NCI-H2107 treated with DMSO at 0.1 percent for 48 hours (cell line): ENCODE measurements around the gene KRTAP10-4.
"Not testable (repeated sequence)": the region's sequence is repeated elsewhere in the genome, so short reads cannot be mapped to it uniquely, and the experiment has no call there.

Source experiments
- DNase-seq: peaks from one replicate; lab custom pipeline; 2025; ENCODE audit not compliant: unreplicated experiment; lab: John Stamatoyannopoulos, UW

The KRTAP10-4 gene, protein sequence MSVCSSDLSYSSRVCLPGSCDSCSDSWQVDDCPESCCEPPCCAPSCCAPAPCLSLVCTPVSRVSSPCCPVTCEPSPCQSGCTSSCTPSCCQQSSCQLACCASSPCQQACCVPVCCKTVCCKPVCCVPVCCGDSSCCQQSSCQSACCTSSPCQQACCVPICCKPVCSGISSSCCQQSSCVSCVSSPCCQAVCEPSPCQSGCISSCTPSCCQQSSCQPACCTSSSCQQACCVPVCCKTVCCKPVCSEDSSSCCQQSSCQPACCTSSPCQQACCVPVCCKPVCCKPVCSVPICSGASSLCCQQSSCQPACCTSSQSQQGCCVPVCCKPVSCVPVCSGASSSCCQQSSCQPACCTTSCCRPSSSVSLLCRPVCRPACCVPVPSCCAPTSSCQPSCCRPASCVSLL

DNA sequence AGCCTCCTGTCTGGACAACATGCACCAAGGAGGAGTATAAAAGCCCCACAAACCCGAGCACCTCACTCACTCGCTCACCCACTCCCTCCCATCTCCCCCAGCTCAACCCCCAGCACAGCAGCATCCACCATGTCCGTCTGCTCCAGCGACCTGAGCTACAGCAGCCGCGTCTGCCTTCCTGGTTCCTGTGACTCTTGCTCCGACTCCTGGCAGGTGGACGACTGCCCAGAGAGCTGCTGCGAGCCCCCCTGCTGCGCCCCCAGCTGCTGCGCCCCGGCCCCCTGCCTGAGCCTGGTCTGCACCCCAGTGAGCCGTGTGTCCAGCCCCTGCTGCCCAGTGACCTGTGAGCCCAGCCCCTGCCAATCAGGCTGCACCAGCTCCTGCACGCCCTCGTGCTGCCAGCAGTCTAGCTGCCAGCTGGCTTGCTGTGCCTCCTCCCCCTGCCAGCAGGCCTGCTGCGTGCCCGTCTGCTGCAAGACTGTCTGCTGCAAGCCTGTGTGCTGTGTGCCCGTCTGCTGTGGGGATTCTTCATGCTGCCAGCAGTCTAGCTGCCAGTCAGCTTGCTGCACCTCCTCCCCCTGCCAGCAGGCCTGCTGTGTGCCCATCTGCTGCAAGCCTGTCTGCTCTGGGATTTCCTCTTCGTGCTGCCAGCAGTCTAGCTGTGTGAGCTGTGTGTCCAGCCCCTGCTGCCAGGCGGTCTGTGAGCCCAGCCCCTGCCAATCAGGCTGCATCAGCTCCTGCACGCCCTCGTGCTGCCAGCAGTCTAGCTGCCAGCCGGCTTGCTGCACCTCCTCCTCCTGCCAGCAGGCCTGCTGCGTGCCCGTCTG lies at the start of gene KRTAP10-4:
KRTAP10-4 (plus strand) TSS at position 100 of the 827 bp plus-strand sequence; CDS start at position 130, 30 bp downstream.
- not testable (repeated sequence) for DNase-seq

DNA sequence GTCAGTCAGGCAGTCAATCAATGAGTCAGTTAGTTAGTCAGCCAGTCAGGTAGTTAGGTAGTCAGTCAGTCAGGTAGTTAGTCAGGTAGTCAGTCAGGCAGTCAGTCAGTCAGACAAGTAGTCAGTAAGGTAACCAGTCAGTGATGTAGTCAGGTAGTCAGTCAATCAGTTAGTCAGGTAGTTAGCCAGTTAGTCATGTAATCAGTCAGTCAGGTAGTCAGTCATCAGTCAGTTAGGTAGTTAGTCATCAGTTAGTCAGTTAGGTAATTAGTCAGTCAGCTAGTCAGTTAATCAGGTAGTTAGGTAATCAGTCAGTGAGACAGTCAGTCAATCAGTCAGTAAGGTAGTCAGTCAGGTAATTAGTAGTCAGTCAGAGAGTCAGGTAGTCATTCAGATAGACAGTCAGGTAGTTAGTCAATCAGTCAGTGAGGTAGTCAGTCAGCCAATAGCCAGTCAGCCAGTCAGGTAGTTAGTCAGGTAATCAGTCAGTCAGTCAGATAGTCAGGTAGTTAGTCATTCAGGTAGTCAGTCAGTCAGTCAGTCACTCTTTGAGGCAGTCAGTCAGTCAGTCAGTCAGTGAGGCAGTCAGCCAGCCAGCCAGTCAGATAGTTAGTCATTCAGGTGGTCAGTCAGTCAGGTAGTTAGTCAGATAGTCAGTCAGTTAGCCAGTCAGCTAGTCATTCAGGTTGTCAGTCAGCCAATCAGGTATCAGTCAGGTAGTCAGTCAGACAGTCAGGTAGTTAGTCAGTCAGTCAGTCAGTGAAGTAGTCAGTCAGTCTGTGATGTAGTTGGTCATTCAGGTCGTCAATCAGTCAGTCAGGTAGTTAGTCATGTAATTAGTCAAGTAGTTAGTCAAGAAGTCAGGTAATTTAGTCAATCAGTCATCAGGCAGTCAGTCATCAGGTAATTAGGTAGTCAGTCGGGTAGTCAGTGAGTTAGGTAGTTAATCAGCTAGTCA lies 48.8 kb upstream of the KRTAP10-4 start:
- no peak for DNase-seq

DNA sequence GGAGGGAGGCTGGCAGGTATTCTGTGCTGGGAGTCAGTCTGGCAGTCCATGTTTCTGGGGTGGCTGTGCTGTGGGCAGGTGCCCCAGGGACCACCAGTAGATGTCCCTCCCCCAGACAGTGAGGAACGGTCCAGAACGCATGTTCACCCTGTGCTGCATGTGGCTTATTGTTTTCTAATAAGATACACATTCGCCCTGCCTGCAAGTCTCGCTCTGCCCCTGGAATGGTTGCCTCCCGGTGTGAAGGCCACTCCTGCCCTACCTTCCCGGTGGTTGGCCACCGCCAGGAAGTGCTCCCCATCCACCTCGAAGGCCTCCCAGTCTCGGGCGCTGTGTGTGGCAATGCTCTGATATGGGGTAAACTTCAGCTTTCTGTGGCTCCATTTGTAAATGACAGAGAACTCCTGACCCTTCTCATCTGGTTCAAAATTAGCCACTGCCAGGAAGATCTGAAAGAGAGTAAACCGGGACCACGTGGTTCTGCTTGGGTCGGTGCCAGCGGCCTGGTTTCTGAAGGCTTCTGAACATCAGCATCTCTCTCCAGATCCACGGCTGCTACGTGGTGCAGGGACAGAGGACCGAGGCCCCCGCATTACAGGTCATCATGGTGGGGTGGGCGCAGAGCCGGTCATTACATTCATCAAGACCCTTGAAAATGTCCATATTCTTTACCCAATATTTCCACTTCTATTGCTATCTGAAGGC lies 48.0 kb upstream of the KRTAP10-4 start:
- no peak for DNase-seq

DNA sequence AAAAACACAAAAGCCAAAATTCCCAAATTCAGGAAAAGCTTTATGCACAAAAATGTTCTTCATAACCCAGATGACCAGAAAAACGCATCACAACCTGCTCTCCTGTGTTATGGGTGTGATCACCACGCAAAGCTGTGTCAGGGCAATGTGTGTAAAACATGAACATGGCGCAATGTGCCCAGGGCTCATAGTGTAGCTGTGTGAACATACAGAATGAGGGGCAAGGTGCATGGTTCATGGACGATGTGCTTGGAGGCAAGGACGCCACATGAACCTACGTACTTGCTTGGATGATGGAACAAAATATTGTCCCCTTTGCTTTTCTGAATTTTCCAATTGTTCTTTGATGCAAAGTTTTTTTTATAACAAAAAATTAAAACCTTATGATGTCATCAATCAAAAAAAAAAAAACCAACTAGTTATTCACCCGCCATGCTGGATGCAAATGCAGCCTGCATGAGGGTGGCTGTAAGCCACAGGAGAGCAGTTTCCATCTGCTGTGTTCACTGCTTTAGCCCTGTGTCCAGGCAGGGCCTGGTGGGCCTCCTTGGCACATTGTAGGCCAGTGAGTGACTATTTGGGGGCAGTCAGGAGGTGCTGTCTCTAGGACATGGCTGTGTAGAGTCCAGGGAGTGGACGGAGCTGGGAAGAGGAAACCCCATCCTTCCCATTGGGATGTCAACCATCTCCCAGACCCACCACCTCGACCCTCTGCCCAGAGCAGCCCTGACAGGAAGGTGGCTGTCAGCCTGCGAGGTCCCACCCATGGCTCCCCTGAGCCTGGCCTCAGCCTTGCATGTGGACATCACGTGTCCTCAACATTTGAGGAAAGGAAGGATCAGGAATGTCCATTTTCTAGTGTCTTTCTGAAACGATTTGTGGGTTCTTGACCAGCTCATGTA lies 47.2 kb upstream of the KRTAP10-4 start:
- DNase-seq: no peak

DNA sequence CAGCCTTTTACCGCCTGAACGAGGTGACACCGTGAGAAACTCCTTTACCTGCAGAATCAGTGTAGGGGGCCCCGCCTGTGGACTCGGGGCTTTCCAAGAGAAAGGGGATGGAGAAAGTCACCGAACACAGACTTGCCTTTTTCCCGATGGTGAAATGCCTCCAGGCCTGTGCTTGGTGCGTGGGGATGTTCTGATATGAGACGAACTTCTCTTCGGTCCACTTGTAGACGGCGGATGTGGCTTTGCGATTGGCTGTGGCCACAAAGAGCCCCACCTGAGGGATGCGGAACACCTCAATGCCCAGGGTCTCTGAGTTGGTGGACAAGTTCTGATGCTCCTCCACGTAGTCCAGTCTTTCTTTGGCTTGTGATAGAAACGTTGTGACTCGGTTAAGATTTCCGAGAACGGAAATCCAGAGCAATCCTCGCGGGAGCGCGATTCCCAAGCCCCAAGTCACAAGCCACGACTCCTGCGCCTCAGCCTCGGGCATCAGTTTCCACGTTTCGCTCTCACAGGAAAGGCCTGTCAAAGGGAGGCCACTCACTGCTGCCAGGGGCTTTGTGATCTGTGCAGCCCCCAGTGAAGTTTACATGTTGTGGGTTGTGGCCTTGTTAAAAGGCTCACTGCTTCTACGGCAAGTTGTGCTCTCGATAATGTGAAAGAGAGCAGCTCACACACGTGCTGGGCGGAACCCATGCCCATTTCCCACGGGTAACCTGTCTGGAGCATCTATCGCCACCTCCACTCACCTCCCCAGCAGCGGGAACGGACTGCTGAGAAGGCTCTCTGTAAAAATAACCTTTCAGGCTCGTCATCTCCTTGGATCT lies 46.2 kb upstream of the KRTAP10-4 start:
- no peak for DNase-seq

DNA sequence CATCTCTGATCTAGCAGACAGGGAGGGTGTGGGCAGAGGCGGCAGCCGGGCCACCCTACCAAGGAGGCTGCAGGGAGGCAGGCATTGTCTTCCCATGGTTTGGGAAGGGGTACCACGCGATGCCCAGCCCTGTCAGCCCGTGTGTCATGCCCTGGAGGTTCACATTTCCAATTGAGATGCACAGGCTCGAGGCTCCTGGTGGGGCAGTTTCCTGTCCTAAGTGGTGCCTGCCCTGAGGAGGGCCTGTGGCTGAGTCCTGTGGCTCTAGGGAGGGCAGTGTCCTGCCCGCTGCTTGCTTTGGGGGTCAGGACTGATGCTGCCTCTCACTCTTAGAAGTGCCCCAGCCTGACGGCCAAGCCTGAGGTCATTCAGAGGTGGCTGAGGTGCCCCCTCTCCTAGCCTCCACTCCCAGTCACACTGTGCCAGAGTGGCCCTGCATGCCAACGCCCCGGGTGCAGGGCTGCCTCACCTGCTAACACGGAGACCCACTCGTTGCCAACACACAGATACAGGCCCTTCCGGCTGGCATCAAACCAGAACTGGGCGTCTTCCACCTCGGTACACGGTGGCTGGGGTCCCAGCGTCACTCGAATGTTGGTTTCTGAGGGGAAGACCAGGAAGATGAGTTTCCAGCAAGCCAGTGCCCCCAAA lies 45.4 kb upstream of the KRTAP10-4 start:
- no peak for DNase-seq

DNA sequence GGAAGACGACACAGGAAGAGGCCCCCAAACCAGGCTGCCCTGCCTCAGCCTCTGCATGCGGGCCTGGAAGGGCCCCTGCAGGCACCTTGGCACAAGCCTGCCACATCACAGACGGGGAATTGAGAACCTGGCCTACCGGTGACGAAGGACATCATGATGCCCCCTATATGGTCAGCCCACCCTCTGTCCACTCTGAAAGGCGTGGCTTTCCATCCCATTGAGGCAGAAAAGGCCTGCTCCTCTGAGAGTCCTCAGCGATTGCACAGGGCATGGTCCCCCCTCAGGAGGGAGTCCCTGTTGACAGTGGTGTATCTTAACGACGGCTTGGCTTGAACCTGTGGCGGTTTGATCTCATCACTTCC lies 44.9 kb upstream of the KRTAP10-4 start:
- DNase-seq: no peak

DNA sequence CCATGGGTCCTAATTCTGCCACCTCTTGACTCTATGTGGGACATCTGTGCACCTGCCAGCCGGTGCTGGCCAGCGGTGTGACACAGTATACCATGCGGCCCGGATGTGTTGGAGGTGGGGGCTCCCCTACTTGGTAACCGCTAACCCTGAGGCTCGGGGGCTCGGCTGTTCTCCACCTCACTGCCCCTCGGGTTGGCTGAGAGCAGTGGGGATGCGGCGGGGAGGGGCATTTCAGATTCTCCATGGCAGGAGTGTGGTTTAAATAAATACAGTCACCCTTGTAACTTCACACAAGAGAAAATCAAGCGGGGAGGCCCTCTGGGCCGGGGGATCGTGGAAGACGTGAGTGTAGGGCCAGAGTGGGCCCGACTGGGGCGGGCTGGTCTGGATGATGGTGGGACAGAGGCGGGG lies 44.5 kb upstream of the KRTAP10-4 start:
- no peak for DNase-seq

DNA sequence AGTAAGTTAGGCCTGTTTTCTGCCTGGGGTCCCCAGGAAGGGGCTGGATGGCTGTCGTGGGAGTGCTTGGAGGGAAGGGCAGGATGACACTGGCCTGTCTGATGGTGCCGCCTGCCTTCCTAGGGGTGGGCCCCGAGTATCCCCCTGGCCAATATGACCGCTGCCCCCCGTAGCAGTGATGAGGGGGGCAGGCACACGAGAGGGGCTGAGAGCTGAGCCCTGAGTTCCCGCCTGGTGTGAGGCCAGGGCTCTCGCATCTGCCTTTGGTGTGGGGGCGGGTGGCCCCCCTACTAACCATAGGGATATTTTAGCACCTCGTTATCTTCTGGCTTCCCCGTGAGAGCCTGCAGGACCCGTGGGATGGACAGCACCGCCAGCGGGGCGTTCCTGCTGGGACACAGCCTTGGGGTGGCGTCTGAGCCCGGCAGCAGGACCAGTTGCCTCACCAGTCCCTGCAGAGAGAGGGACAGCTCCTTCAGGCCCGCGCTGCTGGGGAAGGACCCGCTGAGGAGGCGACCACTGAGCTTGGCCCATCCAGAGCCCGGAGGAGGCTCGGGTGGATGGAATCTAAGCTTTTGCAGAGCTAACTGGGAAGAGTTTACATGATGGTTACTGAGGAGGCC lies 43.9 kb upstream of the KRTAP10-4 start:
- DNase-seq: no peak

DNA sequence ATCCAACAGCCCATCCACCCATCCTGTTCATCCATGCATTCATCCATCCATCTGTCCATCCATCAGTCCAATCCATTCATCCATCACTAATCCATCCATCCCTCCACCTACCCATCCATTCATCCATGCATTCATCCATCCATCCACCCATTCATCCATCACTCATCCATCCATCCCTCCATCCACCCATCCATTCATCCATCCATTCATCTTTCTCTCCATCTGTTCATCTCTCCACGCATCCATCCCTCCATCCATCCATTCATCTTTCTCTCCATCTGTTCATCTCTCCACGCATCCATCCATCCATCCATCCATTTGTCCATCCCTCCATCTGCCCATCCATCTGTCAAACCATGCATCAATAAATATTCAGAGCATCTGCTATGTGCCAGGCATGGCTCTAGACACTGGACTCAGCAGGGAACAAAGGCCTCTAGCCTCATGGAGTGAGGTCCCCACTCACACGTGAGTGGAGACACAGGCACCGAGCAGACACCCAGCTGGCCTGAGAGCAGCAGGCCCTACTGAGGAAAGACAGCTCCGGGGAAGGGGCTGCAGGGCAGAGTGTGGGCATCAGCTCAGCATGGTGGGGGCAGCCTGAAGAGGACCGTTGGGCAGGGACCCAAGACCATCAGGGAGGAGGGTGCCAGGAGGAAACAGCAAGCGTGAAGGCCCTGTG lies 43.2 kb upstream of the KRTAP10-4 start:
- no peak for DNase-seq

DNA sequence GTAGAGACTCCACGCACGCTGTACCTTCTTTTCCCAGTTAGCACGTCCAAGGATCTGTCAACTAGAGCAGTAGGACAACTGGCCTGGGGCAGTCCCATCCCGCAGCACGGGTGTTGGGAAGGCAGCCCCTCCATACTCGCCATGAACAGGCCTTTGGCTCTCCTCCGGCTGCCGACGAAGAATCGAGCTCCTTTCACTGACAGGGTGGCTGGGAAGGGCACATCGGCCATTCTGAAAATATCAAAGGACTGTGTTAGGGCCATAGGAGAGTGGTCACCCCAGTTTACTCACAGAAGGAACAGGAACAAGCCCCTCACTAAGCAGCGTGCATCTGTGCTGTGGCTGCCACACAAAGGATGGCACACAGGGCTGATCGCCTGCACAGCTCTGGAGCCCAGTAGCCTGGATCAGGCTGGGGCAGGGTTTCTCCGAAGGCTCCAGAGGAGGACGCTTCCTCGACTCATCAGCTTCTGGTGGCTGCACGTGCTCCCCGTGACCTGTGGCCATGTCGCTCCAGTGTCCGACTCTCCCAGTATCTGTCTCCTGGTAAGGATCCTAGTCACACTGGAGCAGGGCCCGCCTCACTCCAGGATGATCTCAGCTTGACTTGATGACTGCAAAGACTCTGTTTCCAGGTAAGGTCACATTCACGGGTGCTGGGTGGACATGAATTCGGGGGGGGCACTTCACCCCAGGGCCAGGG lies 42.5 kb upstream of the KRTAP10-4 start:
- DNase-seq: no peak

DNA sequence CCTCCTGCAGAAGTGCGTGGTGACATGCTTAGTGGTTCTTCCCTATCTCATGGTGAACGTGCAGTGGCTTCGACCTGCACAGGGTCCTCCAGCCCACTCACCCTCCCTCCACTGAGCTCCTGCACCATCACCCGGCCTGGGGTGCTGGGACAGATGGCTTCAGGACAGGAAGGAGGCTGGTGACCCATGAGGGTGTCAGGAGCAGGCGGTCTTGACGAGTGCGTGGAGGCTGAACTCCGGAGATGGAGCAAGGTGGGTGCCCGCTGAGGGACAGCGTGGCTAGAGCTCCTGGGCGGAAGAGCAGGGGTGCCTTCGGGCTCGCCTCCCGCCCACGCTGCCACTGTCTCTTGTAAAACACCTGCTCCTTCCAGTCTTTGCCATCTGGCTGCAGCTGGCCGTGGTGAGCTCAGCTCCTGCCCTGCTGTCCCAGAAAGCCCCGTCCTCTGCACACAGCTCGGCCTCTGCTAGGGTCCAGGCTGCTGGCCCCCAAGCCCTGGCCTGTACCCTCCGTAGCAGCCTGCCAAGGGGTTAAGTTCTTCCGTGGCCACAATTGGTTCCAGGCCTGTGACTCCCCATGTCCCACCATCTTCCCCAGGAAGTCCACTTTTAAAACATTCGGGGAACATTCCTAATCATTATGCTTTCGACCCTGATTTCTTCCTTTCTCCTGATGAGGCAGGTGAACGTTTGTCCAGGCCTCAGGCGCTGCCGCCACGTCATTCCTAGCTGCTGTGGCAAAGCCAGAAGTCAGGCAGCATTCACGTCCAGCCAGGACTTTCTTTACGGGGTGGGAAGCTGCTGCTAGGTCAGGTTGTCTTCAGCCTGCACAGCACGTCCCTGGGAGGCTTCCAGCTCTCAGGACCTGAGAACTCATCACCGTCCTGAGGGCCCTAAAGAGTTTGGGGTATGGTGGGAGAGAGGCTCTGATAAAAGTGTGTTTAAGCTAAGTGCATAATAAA lies 41.6 kb upstream of the KRTAP10-4 start:
- DNase-seq: no peak

DNA sequence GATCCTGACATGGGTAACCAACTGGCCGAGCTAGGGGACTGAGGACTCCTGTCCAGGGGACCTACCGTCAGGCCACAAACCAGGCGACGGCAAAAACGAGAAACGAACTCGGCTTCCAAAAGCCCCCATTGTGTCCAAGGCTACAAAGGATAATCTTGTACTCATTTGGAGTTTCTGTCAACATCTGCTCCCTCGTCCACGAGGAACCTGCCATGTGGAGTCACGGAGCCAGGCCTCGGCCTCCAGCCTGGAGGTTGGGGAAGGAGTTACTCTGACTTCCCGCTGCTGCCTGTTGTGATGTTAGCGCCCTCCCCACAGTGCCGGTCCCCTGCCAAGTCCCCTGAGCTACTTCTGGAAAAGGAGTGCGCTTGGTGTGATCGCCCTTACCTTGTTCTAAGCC lies 40.8 kb upstream of the KRTAP10-4 start:
- DNase-seq: no peak

DNA sequence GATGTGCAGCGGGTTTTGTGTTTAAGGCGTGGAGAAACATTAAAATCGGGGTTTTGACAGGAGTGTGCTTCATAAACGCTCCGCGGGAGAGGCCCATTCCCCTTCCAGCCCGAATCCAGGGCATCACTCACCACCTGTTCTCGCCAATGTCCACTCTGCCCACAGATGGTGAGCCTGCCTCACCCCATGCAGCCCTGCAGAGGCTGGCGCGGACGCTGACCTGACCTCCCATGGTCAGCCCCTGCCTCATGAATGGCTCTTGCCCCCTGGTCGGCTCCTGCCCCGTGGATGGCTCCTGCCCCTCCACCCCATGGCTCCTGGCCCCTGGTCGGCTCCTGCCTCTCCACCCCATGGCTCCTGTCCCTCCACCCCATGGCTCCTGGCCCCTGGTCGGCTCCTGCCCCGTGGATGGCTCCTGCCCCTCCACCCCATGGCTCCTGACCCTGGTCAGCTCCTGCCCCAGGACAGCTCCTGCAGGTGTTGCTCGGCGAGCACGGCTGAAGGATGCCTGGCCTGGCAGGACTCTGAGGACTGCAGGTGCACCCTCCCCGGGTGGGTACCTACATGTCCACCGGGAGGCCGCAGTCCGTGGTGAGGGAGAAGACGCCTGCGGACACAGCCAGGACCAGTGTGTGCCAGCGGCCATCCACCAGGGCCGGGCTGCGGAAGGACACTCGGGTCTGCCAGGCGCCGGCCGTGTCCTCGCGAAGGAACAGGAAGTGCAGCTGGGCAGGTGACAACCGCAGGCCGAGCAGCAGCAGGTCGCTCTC lies 40.2 kb upstream of the KRTAP10-4 start:
- DNase-seq: no peak
